B cell (primary cell): ENCODE measurements around the gene KRTAP20-3. TPM values are rescaled to one million over a fixed set of nuclear protein-coding genes. Genes with fewer than 3 reads are reported as not detected.

ENCODE experiments used
- ATAC-seq: fragments of 200-7000 bp; cut with Tn5 transposase; one replicate; pipeline ENCODE4 v1.10.0; 2021; ENCODE audit warnings: low read depth, mild to moderate bottlenecking, moderate number of reproducible peaks, moderate library complexity
- CTCF ChIA-PET: fragments of 350-600 bp; sonication (Branson Sonifier 250); formaldehyde crosslinking; loops from one replicate; lab custom pipeline; 2021; ENCODE audit warnings: antibody characterized with exemption, inconsistent platforms; lab: Charles Lee
- POLR2A ChIA-PET: fragments of 350-600 bp; sonication (Branson Sonifier 250); formaldehyde crosslinking; loops from one replicate; lab custom pipeline; 2021; ENCODE audit warnings: antibody characterized with exemption; lab: Charles Lee
- DNase-seq: peaks from one replicate; pipeline ENCODE4 v3.0.0; 2013
- H2AFZ ChIP-seq: 2 replicates; pipeline ENCODE4 v1.6.1; 2012; ENCODE audit warnings: mild to moderate bottlenecking, low read depth, low read length; ENCODE audit not compliant: insufficient read depth, poor library complexity, severe bottlenecking
- H3K27ac ChIP-seq, 2 donors: 1 replicate in 1 of 2; 2 replicates in 1 of 2; pipeline ENCODE4 v1.5.1; 2012 to 2013; ENCODE audit warnings: low read length in 2 of 2, mild to moderate bottlenecking in 2 of 2, moderate library complexity in 1 of 2
- H3K27me3 ChIP-seq, 4 experiments: fragments of 200-600 bp in 1 of 4; sonication (generic) in 1 of 4; replicated peaks in 1 of 4; 1 replicate in 2 of 4; 2 replicates in 2 of 4; pipeline versions ENCODE4 v1.6.1 to v1.7.0; 2013 to 2016; ENCODE audit warnings: low read length in 3 of 4, mild to moderate bottlenecking in 2 of 4, mixed read lengths in 1 of 4, moderate library complexity in 1 of 4; ENCODE audit not compliant: insufficient read depth in 4 of 4, control insufficient read depth in 3 of 4; ENCODE audit errors: control extremely low read depth in 1 of 4
- H3K36me3 ChIP-seq, 2 experiments: replicated peaks in 1 of 2; 1 replicate in 1 of 2; 2 replicates in 1 of 2; pipeline versions ENCODE4 v1.6.1 to v1.7.1; 2013; ENCODE audit warnings: low read length in 1 of 2; ENCODE audit not compliant: insufficient read depth in 2 of 2, control insufficient read depth in 1 of 2; ENCODE audit errors: control extremely low read depth in 1 of 2, extremely low read depth in 1 of 2
- H3K4me1 ChIP-seq, 2 donors: fragments of 200-600 bp in 1 of 2; sonication (generic) in 1 of 2; 1 replicate in 1 of 2; 2 replicates in 1 of 2; pipeline versions ENCODE4 v1.5.1 to v1.6.1; 2013 to 2017; ENCODE audit warnings: low read length in 2 of 2; ENCODE audit not compliant: control insufficient read depth in 2 of 2, insufficient read depth in 2 of 2
- H3K4me2 ChIP-seq: replicated peaks from 2 replicates; pipeline ENCODE3; 2012; ENCODE audit warnings: mild to moderate bottlenecking, low read depth, low read length; ENCODE audit not compliant: poor library complexity, severe bottlenecking
- H3K4me3 ChIP-seq, 5 experiments: fragments of 200-600 bp in 1 of 5; sonication (generic) in 1 of 5; 1 replicate in 3 of 5; 2 replicates in 2 of 5; pipeline versions ENCODE4 v1.5.1 to v1.7.0; 2011 to 2016; ENCODE audit warnings: low read length in 4 of 5, mild to moderate bottlenecking in 4 of 5, low read depth in 2 of 5, control low read depth in 1 of 5, moderate library complexity in 1 of 5; ENCODE audit not compliant: insufficient read depth in 1 of 5; ENCODE audit errors: control extremely low read depth in 1 of 5, extremely low read depth in 1 of 5
- H3K79me2 ChIP-seq: fragments of 200-600 bp; sonication (generic); one replicate; pipeline ENCODE4 v1.6.0; 2016; ENCODE audit warnings: low read length; ENCODE audit not compliant: control insufficient read depth, insufficient read depth
- H3K9ac ChIP-seq: fragments of 200-600 bp; sonication (generic); 2 replicates; pipeline ENCODE4 v1.6.1; 2017; ENCODE audit warnings: mild to moderate bottlenecking, low read length, moderate library complexity
- H3K9me3 ChIP-seq, 3 donors: one replicate each; pipeline versions ENCODE4 v1.6.1 to v1.7.1; 2013; ENCODE audit warnings: low read length in 2 of 3; ENCODE audit not compliant: control insufficient read depth in 2 of 3, insufficient read depth in 1 of 3; ENCODE audit errors: control extremely low read depth in 1 of 3
- H4K20me1 ChIP-seq: 2 replicates; pipeline ENCODE4 v1.6.0; 2012; ENCODE audit warnings: mild to moderate bottlenecking, low read length; ENCODE audit not compliant: insufficient read depth, control insufficient read depth, poor library complexity, severe bottlenecking
- H3K27ac Mint-ChIP-seq: one replicate; pipeline ENCODE4 v1.8.0; 2021; ENCODE audit warnings: mixed read lengths
- H3K27me3 Mint-ChIP-seq: one replicate; pipeline ENCODE4 v1.8.0; 2021; ENCODE audit warnings: mixed read lengths
- H3K4me1 Mint-ChIP-seq: one replicate; pipeline ENCODE4 v1.8.0; 2021; ENCODE audit warnings: mixed read lengths
- H3K4me3 Mint-ChIP-seq: one replicate; pipeline ENCODE4 v1.8.0; 2021; ENCODE audit warnings: mixed read lengths
- H3K9me3 Mint-ChIP-seq: one replicate; pipeline ENCODE4 v1.8.0; 2022; ENCODE audit warnings: mixed read lengths; ENCODE audit not compliant: insufficient read depth
- CTCF ChIP-seq: fragments of 200-600 bp; IDR thresholded peaks from one replicate; pipeline ENCODE4 v1.8.0; 2022; ENCODE audit warnings: antibody characterized with exemption, mild to moderate bottlenecking
- EZH2 ChIP-seq: IDR thresholded peaks from 2 replicates; pipeline ENCODE4 v1.6.1; 2012; ENCODE audit warnings: borderline replicate concordance, low read depth, mild to moderate bottlenecking, moderate library complexity, low read length; ENCODE audit not compliant: insufficient read depth, poor library complexity, severe bottlenecking
- WGBS: methylation state at CpG from one replicate; pipeline ENCODE4 v1.1.5; 2013; ENCODE audit warnings: missing lambda C conversion rate; ENCODE audit not compliant: insufficient coverage; 5-methylcytosine and 5-hydroxymethylcytosine counted together
- intact Hi-C: fragments of 100-400 bp; cut with micrococcal nuclease; formaldehyde crosslinking; loops from one replicate; pipeline ENCODE4 v1.10.0; 2022
- polyA plus RNA-seq: library from polyadenylated mRNA; depleted of rRNA; stranded (reverse); fragments of >200 nt; gene quantifications from 2 replicates; pipeline ENCODE4 v1.2.3, GENCODE V29; 2012
- total RNA-seq, 2 donors: library from RNA; stranded (reverse); fragments of 120-200 nt in 1 of 2; gene quantifications; 1 replicate in 1 of 2; 2 replicates in 1 of 2; pipeline versions ENCODE4 v1.2.3 to v1.2.4, GENCODE V29; 2013 to 2022

KRTAP20-3 gene
- total and polyA plus RNA-seq, 2 donors (not counting 1 experiment from before 2014, with no cell fraction given): not detected

DNA sequence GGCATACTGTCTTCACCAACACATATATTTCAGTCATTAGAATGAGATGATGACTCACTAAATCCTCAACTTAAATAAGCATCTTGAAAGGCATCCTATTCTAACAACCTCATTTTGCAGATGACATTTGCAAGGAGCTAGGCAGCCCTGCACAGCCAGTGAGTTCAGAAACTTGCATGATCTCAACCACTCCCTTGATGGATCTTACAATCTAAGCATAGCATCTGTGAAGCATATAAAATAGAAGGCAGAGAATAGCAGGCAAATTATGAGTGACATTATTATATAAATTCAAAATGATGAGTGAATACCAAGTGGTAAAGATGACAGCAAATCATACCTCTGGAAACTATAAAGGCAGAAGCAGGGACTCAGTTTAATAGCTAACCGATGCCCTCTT, 31.6 kb downstream of the KRTAP20-3 start:
- no peak overlapping the region for H3K9ac ChIP-seq
- 80% methylated on average over 1 of the region's 1 CpG for WGBS
- no peak overlapping the region for H2AFZ ChIP-seq
- H4K20me1 ChIP-seq: no peaks in the 10 kb centered on the region
- H3K4me1 Mint-ChIP-seq: no peaks in the 10 kb centered on the region
- no peak for DNase-seq
- no peak overlapping the region for H3K4me2 ChIP-seq
- ChIA-PET POLR2A (no interaction called here), CTCF (no interaction called here)
- H3K79me2 ChIP-seq: no peaks in the 10 kb centered on the region
- H3K4me3 Mint-ChIP-seq: no peak overlapping the region
- H3K36me3 ChIP-seq: no peaks in the 10 kb centered on the region
- no peaks in the 10 kb centered on the region for H3K4me1 ChIP-seq
- ATAC-seq: no peak
- no peak overlapping the region for H3K27ac Mint-ChIP-seq
- intact Hi-C loops: no loop called here
- no peak for TF ChIP-seq EZH2
- TF ChIP-seq CTCF: no peak
- no peaks in the 10 kb centered on the region for H3K27me3 ChIP-seq
- peaks cover 4% of the 10 kb centered on the region for H3K9me3 Mint-ChIP-seq
- no peak overlapping the region for H3K4me3 ChIP-seq
- H3K27ac ChIP-seq: no peak overlapping the region
- H3K27me3 Mint-ChIP-seq: no peaks in the 10 kb centered on the region
- H3K9me3 ChIP-seq: peaks cover 0 to 1% (median 0%) of the 10 kb centered on the region in 3 donors

DNA sequence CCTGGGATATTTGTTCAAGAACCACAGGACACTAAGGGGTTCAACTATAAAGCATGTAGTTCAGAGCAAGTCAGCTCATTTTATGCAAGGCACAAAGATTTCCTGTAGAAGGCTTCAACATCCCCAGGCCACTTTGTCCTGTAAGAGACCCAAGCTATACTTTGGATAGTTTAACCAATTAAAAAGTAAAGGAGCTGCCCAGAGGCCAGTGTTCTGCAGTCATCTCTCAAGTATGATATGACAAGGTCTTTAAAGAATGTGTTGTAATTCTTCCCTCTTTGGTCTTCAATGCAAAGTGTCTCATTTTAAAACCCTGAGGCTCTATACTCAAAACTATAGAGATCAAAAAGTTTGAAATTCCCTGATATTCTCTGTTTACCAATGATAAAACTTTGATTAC, 34.1 kb downstream of the KRTAP20-3 start:
- no peak overlapping the region for H3K27ac Mint-ChIP-seq
- no peaks in the 10 kb centered on the region for H3K4me1 Mint-ChIP-seq
- POLR2A ChIA-PET: no interaction called here
- H3K4me1 ChIP-seq: no peaks in the 10 kb centered on the region
- H3K27me3 Mint-ChIP-seq: no peaks in the 10 kb centered on the region
- no peak overlapping the region for H3K4me3 ChIP-seq
- H3K4me2 ChIP-seq: no peak overlapping the region
- H3K9me3 ChIP-seq: no peaks in the 10 kb centered on the region
- no peak overlapping the region for H3K4me3 Mint-ChIP-seq
- intact Hi-C loops: no loop called here
- H3K27me3 ChIP-seq: no peaks in the 10 kb centered on the region
- TF ChIP-seq EZH2: no peak
- TF ChIP-seq CTCF: no peak
- CTCF ChIA-PET: no interaction called here
- H3K79me2 ChIP-seq: no peaks in the 10 kb centered on the region
- peaks cover 2% of the 10 kb centered on the region for H3K9me3 Mint-ChIP-seq
- H2AFZ ChIP-seq: no peak overlapping the region
- DNase-seq: no peak
- H4K20me1 ChIP-seq: no peaks in the 10 kb centered on the region
- H3K9ac ChIP-seq: no peak overlapping the region
- ATAC-seq: no peak
- H3K36me3 ChIP-seq: no peaks in the 10 kb centered on the region
- H3K27ac ChIP-seq: no peak overlapping the region
